Activated gamma-delta T cell treated with anti-CD3 and anti-CD28 coated beads, Interleukin-2, amount 50 U/mL, for 16 hours (primary cell): ENCODE results near the gene PSEN2.
"Not testable (repeated sequence)": the region's sequence is repeated elsewhere in the genome, so short reads cannot be mapped to it uniquely, and the experiment has no call there.

Experiments used
- DNase-seq: peaks from one replicate; pipeline ENCODE4 v3.0.0-alpha.2; 2020; ENCODE audit warnings: low read depth

Gene PSEN2

GRCh38 chr1:226870401-226871279 lies at the start of gene PSEN2:
Gene PSEN2 (plus strand): TSS chr1:226870616. CDS start chr1:226881908, 11,292 bp downstream.
- DNase-seq: peak; percentile 45

- no peak for DNase-seq
These were observed 49.3 kb upstream of the PSEN2 start for GRCh38 chr1:226820941-226821718.

GRCh38 chr1:226821719-226822085 lies 48.7 kb upstream of the PSEN2 start:
- DNase-seq: no peak

DNA sequence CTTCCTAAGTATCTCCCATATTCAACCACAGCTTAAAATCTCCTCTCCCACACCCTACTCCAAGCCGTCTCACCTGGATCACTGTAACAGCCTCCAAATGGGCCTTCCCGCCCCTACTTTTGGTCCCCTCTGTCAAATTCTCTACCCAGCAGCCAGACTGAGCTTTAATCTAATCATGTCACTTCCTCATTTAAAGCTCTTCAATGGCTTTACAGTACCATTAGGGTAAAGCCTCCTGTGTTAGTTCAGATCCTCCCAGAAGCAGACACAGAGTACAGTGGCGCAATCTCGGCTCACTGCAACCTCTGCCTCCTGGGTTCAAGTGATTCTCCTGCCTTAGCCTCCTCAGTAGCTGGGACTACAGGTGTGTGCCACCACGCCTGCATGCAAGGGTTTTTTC lies 46.8 kb upstream of the PSEN2 start:
- no peak for DNase-seq

GRCh38 chr1:226825037-226825745 lies 45.2 kb upstream of the PSEN2 start:
- DNase-seq: no peak

DNA sequence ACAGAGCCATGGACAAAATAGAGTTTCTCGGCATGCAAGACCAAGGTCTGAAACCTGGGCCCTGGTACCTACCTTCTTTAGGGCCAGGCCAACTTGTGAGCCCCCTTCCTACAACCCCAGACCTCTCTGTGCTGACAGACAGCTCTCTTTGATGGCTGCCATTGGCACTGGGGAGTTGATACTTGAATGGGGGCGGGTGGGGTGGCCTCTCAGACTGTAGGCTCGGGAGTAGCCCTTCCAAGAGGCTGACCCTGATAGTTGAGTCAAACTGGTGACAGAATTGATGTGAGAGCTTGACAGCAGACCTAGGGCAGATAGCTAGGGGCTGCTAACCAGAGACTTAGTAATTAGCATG lies 44.7 kb upstream of the PSEN2 start:
- no peak for DNase-seq

GRCh38 chr1:226826479-226827261 lies 43.7 kb upstream of the PSEN2 start:
- no peak for DNase-seq

DNA sequence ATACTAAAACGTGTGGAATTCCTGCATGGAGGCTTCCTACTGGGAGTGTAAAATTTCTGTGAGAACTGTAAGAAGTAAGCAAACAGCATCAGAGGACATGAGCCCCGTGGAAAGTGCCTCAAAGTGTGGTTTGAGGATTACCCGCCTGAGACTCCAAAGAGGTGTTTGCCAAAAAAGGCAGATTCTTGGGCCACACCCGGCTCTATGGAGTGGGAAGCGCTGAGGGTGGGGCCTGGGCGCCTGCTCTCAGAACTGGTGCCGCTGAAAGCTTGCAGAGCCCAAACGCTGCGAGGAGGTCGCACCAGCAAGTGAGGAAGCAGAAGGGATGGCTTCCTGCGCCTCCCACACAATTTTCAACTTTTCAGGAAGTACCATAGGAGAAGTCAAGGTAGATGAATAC lies 43.0 kb upstream of the PSEN2 start:
- DNase-seq: no peak

GRCh38 chr1:226827968-226828513 lies 42.4 kb upstream of the PSEN2 start:
- DNase-seq: peak; percentile 94

GRCh38 chr1:226829105-226829504 lies 41.3 kb upstream of the PSEN2 start:
- no peak for DNase-seq

DNA sequence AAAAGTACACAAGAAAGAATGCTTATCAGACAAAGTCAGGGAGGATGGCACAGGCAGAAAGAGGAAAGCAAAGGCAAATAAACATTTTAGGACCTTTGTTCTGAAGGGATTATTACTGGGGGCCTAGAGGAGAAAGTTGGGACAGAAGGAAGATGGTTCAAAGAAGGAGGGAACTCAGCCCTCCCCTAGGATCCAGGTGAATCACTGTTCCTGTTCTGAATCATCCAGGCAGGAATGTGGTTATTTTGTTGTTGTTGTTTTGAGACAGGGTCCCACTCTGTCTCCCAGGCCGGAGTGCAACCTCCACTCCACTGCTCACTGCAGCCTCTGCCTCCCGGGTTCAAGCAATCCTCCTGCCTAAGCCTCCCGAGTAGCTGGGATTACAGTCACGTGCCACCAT lies 38.5 kb upstream of the PSEN2 start:
- no peak for DNase-seq

GRCh38 chr1:226832613-226833012 lies 37.8 kb upstream of the PSEN2 start:
- DNase-seq: no peak

DNA sequence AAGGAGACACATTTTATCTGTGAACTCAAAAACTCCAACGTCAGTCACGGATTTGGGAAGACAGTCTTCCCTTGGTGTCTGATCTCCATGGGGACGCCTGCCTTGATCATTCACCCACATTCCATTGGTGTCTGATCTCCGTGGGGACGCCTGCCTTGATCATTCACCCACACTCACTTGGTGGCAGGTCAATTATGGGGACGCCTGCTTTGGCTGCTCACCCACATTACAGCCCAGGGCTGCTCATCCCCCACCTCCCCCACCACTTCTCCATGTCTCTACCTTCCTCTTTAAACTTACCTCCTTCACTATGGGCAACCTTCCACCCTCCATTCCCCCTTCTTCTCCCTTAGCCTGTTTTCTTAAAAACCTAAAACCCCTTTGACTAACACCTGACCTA lies 36.2 kb upstream of the PSEN2 start:
- DNase-seq: not testable (repeated sequence)

GRCh38 chr1:226835396-226835795 lies 35.0 kb upstream of the PSEN2 start:
- DNase-seq: not testable (repeated sequence)

DNA sequence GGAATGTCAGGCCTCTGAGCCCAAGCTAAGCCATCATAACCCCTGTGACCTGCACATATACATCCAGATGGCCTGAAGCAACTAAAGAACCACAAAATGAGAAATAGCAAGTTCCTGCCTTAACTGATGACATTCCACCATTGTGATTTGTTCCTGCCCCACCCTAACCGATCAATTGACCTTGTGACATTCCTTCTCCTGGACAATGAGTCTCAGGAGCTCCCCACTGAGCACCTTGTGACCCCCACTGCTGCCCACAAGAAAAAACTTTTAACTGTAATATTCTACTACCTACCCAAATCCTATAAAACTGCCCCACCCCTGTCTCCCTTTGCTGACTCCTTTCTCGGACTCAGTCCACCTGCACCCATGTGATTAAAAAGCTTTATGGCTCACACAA lies 32.5 kb upstream of the PSEN2 start:
- DNase-seq: not testable (repeated sequence)

- no peak for DNase-seq
These were observed 32.0 kb upstream of the PSEN2 start for GRCh38 chr1:226838456-226838855.

DNA sequence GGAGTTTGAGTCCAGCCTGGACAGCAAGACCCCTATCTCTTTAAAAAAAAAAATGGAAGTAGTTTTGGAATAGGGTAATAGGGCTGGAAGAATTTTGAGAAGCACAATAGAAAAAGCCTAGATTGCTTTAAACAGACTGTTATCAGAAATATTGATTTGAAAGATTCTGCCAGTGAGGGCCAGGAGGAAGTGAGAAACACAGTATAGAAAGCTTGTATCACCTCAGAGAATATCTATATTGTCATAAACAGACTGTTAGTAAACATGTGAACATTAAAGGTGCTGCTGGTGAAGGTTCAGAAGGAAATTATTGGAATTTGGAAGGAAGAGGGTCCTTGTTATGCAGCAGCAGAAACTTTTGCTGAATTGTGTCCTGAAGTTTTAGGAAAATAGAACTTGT lies 24.8 kb upstream of the PSEN2 start:
- no peak for DNase-seq

- DNase-seq: no peak
These were observed 23.6 kb upstream of the PSEN2 start for GRCh38 chr1:226846786-226847185.

GRCh38 chr1:226854548-226854947 lies 15.9 kb upstream of the PSEN2 start:
- not testable (repeated sequence) for DNase-seq

GRCh38 chr1:226862890-226863289 lies 7.5 kb upstream of the PSEN2 start:
- no peak for DNase-seq

GRCh38 chr1:226863446-226863845 lies 7.0 kb upstream of the PSEN2 start:
- no peak for DNase-seq

DNA sequence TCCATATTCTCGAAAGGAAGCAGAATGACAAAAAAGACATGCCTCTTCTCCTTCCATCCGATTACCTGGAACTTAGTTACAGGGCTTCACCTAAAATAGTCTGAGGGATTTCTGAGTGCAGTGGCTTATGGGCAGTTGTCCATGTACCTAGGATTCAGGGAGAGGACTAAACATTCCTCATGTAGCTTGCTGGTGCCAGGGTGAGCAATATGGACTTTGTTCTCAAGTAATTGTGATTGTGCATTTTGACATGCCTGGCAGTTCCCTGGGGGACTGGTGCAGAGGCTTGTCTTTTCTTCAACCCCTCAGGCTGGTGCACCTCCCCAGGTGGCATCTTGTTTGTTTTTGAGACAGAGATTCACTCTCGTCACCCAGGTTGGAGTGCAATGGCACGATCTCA lies 6.1 kb upstream of the PSEN2 start:
- DNase-seq: no peak
